HG03103 (cell line): Measurements from ENCODE around the gene PACSIN1.

Source experiments
- ATAC-seq: cut with Tn5 transposase; IDR thresholded peaks from one replicate; pipeline ENCODE4 v1.9.1; 2021; ENCODE audit warnings: low read depth; ENCODE audit not compliant: unreplicated experiment

PACSIN1 gene, protein sequence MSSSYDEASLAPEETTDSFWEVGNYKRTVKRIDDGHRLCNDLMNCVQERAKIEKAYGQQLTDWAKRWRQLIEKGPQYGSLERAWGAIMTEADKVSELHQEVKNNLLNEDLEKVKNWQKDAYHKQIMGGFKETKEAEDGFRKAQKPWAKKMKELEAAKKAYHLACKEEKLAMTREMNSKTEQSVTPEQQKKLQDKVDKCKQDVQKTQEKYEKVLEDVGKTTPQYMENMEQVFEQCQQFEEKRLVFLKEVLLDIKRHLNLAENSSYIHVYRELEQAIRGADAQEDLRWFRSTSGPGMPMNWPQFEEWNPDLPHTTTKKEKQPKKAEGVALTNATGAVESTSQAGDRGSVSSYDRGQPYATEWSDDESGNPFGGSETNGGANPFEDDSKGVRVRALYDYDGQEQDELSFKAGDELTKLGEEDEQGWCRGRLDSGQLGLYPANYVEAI

DNA sequence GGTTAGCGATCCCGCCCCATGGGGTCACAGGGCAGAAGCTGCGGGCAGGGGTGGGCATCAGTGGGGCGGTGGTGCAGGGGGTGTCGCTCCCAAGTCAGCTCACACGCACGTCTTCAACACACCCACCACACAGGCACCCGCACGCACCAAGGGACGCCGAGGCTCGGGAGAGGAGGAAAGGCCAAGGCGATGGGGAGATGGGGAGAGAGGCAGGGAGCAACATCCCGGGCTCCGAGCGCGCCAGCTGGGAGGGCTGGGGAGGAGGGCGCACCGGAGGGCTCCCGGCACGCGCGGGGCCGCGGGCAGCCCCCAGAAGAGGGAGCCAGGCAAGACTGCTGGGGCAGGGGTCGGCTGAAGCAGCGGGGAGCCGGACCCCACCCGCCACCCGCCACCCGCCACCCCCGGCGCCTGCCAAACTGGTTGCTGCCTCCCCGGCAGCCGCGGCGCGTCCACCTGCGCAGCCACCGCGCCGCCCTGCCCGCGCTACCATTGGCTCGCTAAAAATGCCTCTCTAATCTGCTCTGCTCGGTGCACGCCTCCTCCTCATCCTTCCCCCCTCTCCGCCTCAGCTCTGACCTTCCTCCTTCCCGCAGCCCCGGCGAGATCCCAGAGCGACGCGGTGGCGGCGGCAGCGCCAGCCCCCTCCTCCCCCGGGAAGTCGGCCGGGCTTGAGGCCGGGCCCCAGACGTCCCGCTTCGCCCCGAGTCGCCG, at the start of gene PACSIN1:
PACSIN1 (plus strand) TSS at position 546 of the 711 bp plus-strand sequence. CDS start 60,230 bp downstream, outside the sequence.
- no peak for ATAC-seq

DNA sequence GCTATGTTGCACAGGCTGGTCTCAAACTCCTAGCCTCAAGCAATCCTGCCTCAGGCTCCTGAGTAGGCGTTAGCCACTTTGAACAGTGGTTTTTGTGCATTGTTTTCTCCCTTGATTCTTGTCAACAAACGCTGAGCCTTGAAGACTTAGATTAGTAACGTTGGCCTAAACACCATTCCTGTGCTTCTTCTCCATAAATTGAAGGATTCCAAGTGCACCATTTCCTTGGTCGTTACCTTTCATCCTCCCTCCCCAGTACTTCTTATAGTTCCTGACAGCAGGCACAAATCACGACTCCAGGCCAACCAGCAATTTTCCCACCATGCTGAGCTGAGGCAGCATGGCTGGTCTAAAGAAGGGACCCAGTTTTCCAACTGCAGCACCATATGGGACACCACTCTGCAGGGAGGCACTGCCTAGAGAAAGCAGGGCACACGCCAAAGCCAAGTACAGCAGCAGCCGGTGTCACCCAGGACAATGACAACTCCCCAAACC, 49.0 kb upstream of the PACSIN1 start:
- no peak for ATAC-seq

DNA sequence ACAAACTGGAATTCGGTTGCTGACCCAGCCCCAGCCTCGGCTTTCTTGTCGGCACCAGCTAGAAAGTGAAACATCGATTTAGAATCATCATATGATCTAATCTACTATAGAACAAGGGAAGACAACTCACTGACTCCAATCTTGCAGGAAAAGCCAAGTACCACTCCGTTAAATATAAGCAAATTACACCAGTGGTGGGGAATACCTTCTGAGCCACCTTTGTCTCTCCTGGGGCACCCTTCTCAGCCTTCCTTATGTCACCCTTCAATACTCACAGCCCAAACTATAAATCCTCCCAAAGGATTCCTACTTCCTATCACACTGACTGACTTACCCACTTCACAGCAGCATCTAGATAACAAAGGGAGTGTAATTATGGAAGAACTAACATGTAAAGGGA, 47.5 kb upstream of the PACSIN1 start:
- ATAC-seq: no peak

DNA sequence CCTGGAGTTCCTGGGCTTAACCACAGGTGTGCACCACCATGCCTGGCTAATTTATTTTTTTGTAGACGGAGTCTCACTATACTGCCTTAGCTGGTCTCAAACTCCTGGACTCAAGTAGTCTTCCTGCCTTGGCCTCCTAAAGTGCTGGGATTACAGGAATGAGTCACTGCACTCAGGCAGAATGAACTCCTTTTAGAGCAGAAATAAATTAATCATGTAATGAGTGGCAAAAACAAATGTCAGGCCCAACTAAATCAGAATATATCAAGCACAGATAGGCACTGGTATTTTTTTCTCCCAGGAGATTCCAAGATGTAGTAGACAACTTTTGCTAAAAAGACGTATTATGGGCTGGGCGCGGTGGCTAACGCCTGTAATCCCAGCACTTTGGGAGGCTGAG, 42.6 kb upstream of the PACSIN1 start:
- ATAC-seq: no peak

DNA sequence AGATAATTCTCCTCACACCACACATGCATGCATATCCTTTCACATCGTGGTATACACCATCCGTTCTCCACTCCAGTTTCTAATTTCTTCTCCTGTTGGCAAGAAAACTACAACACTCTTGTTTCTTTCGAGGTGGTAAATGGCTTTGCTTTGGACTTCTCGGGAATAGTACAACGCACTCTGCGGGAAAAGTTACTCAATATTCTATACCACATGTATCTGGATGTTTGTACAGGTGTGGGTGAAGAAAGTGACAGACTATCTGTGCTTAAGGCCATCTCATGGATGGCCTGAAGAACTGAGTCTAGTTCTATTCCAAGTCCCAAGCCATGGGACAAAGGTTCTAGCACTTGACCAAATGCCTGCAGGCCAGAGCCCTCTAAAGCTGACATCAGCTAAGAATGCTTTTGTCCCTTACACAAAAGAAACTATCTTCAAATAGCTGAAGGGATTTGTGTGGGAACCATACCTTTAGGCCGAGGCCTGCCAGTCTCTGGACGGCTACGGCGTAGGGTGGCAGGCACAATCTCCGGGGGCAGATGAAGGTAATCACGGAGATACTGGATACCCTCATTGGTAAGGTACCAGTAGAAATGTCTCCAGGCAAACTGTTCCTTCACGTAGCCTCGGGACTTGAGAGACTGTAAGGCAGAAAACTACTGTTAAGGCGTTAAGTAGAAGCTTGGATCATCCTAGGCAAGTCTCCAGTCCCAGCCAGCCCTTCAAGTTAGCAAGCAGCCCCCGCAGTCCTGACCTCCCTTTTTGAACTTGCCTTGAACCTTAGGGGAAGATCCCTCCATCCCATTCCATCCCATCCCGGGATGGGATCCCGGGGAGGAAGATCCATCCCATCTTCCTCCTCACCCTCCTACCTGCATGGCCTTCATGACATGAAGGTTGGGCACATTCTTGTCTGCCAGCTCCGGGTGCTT, 41.4 kb upstream of the PACSIN1 start:
- no peak for ATAC-seq

DNA sequence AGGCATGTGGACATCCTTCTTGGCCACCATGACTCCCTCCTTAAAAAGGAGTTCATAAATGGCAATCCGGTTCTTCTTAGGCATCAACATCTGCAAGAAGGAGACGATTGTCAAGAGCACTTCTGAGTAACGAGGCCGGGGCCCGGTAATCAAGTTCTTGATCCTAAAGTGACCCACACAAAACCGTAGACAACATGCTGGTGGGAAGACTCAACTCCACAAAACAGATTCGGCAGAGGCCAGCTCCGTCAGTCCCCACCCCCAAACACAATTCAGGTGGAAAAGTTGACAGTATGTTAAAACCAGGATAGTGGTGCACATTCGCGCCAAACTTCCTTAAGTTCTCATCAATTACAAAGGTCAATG, 40.8 kb upstream of the PACSIN1 start:
- no peak for ATAC-seq

DNA sequence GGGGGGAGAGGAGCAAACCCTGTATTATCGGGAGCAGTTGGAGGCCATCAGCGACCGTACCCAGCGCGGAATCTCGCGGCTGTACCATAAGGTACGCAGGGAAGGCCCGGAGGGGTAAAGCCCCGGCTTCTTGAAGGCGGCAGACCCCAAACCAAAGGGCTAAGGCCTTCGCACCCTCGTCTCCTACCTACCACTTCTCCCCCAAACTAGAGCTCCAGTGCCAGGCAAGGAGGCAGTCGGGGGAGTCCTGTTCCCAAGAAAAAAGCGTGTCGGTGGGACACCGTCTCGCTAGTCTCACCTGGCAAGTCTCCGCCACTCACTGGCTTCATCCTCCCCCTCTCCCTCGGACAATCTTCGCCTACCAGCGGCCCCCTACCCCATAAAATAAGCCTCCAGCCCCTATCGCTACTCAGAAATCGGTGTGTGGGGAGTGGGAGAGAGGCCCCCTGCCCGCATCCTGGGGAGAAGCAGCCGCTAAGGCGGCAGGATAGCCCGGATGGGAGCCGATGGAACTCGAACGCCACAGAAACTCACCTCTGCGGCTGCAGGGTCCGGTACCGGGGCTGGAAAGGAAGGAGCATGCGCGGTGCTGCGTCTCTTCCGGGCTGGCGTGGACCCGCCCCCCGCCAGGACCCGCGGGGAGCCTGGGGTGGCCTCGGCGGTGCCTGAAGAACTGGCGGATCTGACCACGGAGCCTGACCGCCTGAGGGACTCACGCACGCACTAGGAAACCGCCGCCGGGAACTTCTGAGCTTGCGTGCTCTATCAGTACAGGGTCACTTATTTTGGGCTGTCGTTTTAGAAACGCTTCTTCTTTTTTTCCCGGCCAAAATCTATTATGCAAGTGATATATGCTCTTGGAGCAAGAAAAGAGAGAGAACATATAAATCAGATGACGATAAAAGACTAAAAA, 40.1 kb upstream of the PACSIN1 start, which contains the start of gene RPS10:
RPS10 (minus strand) TSS at position 572 of the 913 bp plus-strand sequence. CDS start 848 bp downstream, outside the sequence.
- peak; percentile 71 for ATAC-seq

DNA sequence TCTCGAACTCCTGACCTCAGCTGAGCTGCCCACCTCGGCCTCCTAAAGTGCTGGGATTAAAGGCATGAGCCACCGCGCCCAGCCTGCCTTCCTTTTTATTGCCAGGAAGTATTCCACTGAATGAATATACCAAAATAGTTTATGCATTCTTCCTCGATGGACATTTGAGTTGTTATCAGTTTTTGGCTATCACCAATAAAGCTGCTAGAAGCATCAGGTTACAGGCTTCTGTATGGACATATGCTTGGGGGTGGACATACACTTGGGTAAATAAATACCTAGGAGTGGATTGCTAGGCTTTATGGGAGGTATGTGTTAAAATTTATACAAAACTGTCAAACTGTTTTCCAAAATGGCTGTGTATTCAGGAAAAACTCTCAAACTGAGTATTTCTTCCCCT, 30.0 kb upstream of the PACSIN1 start:
- no peak for ATAC-seq

DNA sequence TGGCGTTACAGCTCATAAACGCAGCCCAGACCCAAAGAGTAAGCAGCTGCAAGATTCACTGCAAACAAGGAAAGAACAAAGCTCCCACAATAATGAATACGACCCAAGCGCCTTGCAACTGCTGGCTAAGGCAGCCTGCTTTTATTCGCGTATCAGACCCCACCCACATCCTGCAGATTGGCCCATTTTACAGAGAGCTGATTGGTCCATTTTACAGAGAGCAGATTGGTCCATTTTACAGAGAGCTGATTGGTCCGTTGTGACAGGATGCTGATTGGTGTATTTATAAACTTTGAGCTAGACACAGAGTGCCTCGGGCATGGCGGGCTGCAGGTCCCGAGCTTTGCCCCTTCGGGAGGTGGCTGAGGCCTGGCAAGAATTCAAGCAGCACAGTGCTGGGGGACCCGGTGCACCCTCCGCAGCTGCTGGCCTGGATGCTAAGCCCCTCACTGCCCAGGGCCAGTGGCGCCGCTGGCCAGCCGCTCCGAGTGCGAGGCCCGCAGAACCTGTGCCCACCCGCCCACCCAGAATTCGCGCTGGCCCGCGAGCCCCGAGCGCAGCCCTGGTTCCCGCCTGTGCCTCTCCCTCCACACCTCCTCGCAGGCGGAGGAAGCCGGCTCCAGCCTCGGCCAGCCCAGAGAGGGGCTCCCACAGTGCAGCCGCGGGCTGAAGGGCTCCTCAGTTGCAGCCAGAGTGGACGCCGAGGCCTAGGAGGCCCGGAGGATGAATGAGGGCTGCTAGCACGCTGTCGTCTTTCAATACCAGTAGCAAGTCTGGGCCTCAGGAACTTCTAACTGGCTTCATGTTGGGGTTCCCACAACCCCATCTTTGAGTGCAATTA, 28.9 kb upstream of the PACSIN1 start:
- ATAC-seq: no peak

DNA sequence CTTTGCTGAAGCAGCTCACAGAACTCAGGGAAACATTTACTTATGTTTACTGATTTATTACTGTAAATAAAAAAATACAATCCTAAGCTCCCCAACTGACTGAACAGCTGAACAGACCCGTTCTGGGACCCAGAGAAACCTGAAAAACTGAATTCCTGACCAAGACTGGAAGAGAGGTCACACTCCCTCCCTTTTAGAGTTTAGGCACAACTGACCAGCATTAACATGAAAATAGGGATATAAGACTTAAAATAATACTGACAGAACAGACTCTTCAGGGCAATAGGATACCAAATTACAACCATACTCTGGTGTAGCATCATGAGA, 28.3 kb upstream of the PACSIN1 start:
- no peak for ATAC-seq

DNA sequence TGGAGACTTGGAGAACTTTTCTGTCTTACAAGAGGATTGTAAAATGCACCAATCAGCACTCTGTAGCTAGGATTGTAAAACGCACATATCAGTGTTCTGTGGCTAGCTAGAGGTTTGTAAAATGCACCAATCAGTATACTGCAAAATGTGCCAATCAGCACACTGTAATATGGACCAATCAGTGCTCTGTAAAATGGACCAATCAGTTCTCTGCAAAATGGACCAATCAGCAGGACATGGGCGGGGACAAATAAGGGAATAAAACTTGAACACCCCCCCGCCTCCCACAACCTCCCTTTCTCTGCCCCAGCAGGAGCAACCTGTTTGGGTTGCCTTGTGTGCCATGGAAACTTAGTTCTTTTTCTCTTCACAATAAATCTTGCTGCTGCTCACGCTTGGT, 27.2 kb upstream of the PACSIN1 start:
- ATAC-seq: no peak

DNA sequence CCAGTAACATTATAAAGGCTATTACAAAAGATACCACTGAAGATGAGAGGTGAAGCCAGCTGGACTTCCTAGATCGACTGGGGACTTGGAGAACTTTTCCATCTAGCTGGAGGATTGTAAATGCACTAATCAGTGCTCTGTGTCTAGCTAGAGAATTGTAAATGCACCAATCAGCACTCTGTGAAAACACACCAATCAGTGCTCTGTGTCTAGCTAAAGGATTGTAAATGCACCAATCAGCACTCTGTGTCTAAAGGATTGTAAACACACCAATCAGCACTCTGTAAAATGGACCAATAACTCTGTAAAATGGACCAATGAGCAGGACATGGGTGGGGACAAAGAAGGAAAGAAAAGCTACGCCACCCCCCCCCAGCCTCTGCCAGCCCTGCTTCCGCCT, 26.4 kb upstream of the PACSIN1 start:
- no peak for ATAC-seq

DNA sequence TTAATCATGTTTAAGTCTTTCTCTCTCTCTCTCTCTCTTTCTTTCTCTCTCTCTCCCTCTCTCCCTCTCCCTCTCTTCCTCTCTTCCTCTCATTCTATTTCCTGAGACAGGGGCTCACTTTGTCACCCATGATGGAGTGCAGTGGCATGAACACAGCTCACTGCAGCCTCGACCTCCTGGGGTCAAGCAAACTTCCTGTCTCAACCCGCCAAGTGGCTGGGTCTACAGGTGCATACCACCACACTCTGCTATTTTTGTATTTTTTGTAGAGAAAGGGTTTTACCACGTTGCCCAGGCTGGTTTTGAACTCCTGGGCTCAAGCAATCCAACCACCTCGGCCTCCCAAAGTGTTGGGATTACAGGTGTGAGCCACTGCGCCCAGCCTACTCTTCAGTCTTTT, 24.4 kb upstream of the PACSIN1 start:
- ATAC-seq: no peak

DNA sequence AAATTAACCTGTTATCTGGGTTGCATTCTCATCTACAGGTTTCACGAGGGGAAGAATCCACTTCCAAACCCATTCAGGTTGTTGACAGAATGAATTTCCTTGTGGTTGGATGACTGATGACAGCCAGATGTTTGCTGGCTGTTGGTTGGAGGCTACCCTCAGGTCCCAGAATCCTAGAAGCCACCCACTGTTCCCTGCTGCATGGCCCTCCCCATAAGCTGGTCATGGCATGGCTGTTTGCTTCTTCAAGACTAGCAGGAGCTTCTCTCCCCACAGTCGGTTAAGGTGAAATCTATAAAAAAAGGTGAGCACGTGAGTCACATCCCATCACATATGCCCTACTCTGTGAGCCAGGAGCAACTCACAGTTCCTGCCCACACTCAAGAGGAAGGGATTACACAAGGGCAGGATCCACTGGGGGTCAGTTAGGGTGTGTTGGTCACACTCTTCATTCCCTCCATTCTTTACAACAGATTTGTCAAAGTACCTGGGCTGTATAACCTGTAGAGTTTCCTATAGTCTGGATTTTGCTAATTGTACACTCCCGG, 20.5 kb upstream of the PACSIN1 start:
- no peak for ATAC-seq

DNA sequence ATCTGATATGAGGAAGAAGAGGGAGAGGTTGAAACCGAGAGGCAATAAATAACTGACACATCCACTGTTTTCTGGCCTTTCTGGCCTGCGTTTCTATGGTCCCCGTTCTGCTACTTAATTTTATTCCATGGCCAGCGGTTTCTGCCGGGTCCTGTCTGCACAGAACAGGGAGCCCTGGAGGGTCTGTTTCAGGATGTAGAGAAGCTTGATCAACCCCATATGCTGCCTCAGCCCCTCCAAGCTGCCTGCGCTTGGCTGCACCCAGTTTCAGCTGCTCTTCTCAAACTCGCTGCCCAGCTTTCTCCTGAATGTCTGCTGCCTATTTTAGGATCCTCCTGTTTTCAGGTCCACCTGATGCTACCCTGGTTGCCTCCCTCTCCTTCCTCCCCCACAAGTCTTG, 18.5 kb upstream of the PACSIN1 start:
- no peak for ATAC-seq

DNA sequence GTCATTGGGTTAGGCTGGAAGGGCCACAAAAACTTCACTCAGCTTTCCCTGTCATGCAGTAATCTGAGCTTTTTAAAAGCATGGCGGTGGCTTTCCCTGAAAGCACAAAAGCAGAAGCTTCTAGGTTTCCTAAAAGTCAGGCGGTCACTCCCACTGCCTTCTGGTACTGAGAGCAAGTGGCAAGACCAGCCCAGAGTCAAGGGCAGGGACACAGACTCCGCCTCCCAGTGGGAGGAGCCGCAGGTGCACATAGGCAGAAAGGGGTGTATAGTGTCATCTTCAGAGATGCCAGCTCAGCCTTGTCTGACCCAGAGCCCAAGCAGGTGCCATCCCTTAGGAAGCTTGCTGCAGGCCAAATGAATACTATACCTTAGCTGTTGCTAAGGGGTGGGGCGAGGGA, 18.0 kb upstream of the PACSIN1 start:
- no peak for ATAC-seq

DNA sequence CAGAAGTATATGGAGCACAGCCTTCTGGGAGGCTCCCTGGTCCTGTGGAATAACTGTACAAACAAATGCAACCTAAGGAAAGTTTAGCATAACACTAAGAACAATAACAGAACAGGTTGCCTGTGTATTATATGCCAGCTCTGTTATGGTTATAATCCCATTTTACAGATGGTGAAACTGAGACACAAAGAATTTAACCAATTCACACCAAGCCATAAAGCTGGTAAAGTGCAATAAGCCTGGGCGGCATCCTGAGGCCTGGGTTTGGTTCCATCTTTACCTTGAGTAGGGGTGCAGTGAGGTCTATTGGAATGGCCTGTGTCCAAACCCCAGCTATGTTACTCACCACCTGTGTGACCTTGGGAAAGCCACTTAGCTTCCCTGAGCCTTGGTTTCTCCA, 14.7 kb upstream of the PACSIN1 start:
- no peak for ATAC-seq

DNA sequence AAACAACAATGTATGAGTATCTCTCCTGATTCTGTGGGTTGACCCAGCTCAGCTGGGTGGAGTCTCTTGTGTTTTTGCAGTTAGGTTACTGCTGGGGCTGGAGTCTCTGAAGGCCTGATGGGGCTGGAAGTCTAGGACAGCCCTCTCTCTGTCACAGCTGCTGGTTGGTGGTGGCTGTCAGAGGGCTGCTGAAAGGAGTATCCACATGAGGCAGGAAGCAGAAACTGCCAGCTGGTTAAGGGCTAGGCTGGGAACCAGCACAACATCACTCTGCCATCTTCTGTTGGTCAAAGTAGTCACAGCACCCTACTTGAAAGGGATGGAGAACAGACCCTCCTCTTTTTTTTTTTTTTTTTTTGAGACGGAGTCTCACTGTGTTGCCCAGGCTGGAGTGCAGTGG, 10.0 kb upstream of the PACSIN1 start:
- ATAC-seq: no peak

DNA sequence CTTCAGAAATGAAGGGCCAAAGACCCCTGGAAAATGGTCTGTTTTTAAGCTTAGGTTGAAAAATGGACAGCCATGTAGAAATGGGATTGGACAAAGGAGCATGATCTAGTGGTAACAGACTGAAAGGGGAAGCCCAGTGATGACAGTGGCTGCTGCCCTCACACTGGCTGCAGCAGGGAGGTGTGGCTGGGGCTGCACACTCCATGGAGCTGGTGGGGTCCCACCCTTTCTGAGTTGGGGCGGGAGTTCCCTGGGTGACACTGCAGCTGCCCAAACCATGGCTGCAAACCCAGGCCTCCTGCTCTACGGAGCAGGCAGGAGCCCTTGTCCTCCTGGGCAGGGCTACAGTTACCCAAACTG, 8.5 kb upstream of the PACSIN1 start:
- no peak for ATAC-seq
